ENCODE measurements around the gene OR9A2. TPM values are rescaled to one million over a fixed set of nuclear protein-coding genes. Genes with fewer than 3 reads are reported as not detected.
A peak's percentile ranks its signal among the peaks of the same experiment; 100 is the strongest.

Gene OR9A2
- polyA plus RNA-seq, 1 experiment, result not detected

- POLR2A ChIA-PET, result no interaction called here
- Histone ChIP-seq H3K4me3 (ENCODE audit: low read depth, low read length) (no peak overlapping the region), H3K27ac (ENCODE audit: low read depth, low read length) (no peak overlapping the region), H3K9me3 (ENCODE audit: control insufficient read depth, insufficient read depth, low read length) (no peaks in the 10 kb centered on the region), H3K27me3 (ENCODE audit: control insufficient read depth, insufficient read depth, low read length) (no peaks in the 10 kb centered on the region)
- no peak for DNase-seq (ENCODE audit: low read depth, low spot score)
- CTCF ChIA-PET, result interaction anchor here (0.6 to 1.9 kb wide), 4 partner anchors 8 to 437 kb away, joined by 3 to 25 read pairs (median 6); no protein-coding TSS in a partner anchor
- TF ChIP-seq, protein P1, sequence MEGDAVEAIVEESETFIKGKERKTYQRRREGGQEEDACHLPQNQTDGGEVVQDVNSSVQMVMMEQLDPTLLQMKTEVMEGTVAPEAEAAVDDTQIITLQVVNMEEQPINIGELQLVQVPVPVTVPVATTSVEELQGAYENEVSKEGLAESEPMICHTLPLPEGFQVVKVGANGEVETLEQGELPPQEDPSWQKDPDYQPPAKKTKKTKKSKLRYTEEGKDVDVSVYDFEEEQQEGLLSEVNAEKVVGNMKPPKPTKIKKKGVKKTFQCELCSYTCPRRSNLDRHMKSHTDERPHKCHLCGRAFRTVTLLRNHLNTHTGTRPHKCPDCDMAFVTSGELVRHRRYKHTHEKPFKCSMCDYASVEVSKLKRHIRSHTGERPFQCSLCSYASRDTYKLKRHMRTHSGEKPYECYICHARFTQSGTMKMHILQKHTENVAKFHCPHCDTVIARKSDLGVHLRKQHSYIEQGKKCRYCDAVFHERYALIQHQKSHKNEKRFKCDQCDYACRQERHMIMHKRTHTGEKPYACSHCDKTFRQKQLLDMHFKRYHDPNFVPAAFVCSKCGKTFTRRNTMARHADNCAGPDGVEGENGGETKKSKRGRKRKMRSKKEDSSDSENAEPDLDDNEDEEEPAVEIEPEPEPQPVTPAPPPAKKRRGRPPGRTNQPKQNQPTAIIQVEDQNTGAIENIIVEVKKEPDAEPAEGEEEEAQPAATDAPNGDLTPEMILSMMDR (IDR thresholded peaks at IDR 0.05; ENCODE audit: low read depth, low read length), result no peak
These were observed 14.9 kb downstream of the OR9A2 start for GRCh38 chr7:143012001-143012400.

- Histone ChIP-seq H3K9me3 (ENCODE audit: control insufficient read depth, insufficient read depth, low read length) (no peaks in the 10 kb centered on the region), H3K27ac (ENCODE audit: low read depth, low read length) (no peak overlapping the region), H3K4me3 (ENCODE audit: low read depth, low read length) (no peak overlapping the region), H3K27me3 (ENCODE audit: control insufficient read depth, insufficient read depth, low read length) (no peaks in the 10 kb centered on the region)
- ChIA-PET CTCF (interaction anchor here (0.7 to 12.7 kb wide), 9 partner anchors 9 to 232 kb away, joined by 4 to 406 read pairs (median 4); partner anchors contain the start of gene TAS2R40), POLR2A (interaction anchor here (0.7 kb wide), 1 partner anchor 207 kb away, joined by 3 read pairs; no protein-coding TSS in a partner anchor)
- TF ChIP-seq, protein P1 (IDR thresholded peaks at IDR 0.05; ENCODE audit: low read depth, low read length), result peak; percentile 94
- DNase-seq (ENCODE audit: low read depth, low spot score), result peak; percentile 6
These were observed 18.7 kb downstream of the OR9A2 start for GRCh38 chr7:143008007-143008901.

GRCh38 chr7:143005632-143006260, 21.2 kb downstream of the OR9A2 start:
- TF ChIP-seq, protein P1 (IDR thresholded peaks at IDR 0.05; ENCODE audit: low read depth, low read length), result no peak
- H3K27ac ChIP-seq (ENCODE audit: low read depth, low read length), result no peak overlapping the region
- ChIA-PET POLR2A (no interaction called here), CTCF (interaction anchor here (0.6 to 12.7 kb wide), 10 partner anchors 10 to 235 kb away, joined by 3 to 406 read pairs (median 4); partner anchors contain the start of gene TAS2R40)
- no peaks in the 10 kb centered on the region for H3K27me3 ChIP-seq (ENCODE audit: control insufficient read depth, insufficient read depth, low read length)
- H3K4me3 ChIP-seq (ENCODE audit: low read depth, low read length), result no peak overlapping the region
- no peak for DNase-seq (ENCODE audit: low read depth, low spot score)
- H3K9me3 ChIP-seq (ENCODE audit: control insufficient read depth, insufficient read depth, low read length), result no peaks in the 10 kb centered on the region

DNA sequence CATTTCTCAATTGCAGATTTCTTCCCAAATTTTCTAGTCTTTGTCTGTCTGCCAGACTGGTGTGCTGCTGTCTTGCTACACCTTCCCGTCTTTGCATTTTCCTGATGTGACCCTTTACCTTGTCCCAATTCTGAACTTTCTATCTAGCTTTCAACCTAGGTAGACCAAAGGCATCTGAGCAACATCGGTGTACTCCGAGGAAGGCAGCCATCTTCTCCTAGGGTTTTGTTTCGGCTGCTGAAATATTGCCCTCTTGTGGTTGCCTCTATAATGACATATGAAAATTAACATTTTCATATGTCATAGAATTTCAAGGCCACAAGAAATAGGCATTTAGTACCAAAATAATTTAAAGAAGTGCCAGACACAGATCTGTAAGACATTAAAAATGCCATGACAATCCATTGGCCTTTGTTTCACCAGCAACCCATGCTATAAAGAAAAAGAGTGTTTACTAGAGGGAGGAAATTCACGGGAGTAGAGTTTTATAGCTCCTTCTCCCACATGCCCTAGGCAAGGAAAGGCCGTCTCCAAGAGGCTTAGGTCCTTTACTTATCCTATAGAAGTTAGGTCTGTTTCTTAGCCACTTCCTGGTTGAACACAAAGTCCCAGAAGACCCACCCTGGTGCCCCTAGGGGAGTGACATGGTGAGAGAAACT, 23.4 kb downstream of the OR9A2 start:
- H3K4me3 ChIP-seq (ENCODE audit: low read depth, low read length), result no peak overlapping the region; the same call in 1 of the 2 replicates
- H3K9me3 ChIP-seq (ENCODE audit: control insufficient read depth, insufficient read depth, low read length), result no peaks in the 10 kb centered on the region
- CTCF ChIA-PET, result interaction anchor here (0.6 to 12.7 kb wide), 28 partner anchors 9 to 869 kb away, joined by 3 to 406 read pairs (median 4); partner anchors contain the start of genes EPHB6 and TAS2R40
- POLR2A ChIA-PET, result no interaction called here
- TF ChIP-seq, protein P1 (IDR thresholded peaks at IDR 0.05; ENCODE audit: low read depth, low read length), result peak; percentile 72
- no peak overlapping the region for H3K27ac ChIP-seq (ENCODE audit: low read depth, low read length)
- H3K27me3 ChIP-seq (ENCODE audit: control insufficient read depth, insufficient read depth, low read length), result no peaks in the 10 kb centered on the region
- peak; percentile 7 for DNase-seq (ENCODE audit: low read depth, low spot score)
